ENCODE measurements around the gene HELT.

DNA sequence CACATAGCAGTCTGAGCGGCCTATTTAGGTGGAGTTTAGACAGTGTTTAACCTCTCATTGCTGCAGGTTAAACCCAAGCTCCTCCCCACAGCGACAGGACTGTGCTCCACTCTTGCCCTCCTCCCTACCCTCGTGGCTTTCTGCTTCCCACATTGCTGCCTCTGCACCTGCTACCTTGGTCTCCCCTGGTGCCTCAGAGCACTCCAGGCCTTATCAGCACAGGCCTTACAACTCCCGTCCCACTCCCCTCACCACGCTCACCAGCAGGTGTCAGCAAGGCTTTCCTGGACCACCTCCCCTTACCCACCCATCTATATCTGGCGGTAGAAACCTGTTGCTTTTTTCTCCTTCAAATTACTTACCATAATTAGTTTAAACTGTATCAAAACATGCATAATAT, 18.6 kb downstream of the HELT start:
- TF ChIP-seq CTCF (IDR thresholded peaks at IDR 0.05) = no peak
- no peak for TF ChIP-seq POLR2AphosphoS5 (IDR thresholded peaks at IDR 0.05)
- no peak for TF ChIP-seq EP300 (IDR thresholded peaks at IDR 0.05)

Data from esophagus muscularis mucosa (tissue), 4 donors.